Subcutaneous abdominal adipose tissue (tissue), 5 donors: ENCODE data around the gene TMEM272.

Source experiments
- H3K27ac ChIP-seq: one replicate; pipeline ENCODE4 v1.7.0; 2013; ENCODE audit warnings: low read depth, mild to moderate bottlenecking, inconsistent platforms, low read length, moderate library complexity
- H3K27me3 ChIP-seq, 5 donors: one replicate each; pipeline ENCODE4 v1.7.0; 2013; ENCODE audit warnings: low read length in 5 of 5, inconsistent platforms in 1 of 5; ENCODE audit not compliant: control insufficient read depth in 5 of 5, insufficient read depth in 4 of 5
- H3K36me3 ChIP-seq, 5 donors: one replicate each; pipeline ENCODE4 v1.7.0; 2013; ENCODE audit warnings: low read length in 5 of 5; ENCODE audit not compliant: control insufficient read depth in 5 of 5, insufficient read depth in 5 of 5
- H3K4me1 ChIP-seq, 5 donors: one replicate each; pipeline ENCODE4 v1.7.0; 2013; ENCODE audit warnings: low read length in 5 of 5, mild to moderate bottlenecking in 3 of 5, moderate library complexity in 1 of 5; ENCODE audit not compliant: control insufficient read depth in 5 of 5, insufficient read depth in 5 of 5
- H3K4me3 ChIP-seq, 5 donors: one replicate each; pipeline ENCODE4 v1.7.0; 2013; ENCODE audit warnings: low read length in 5 of 5, low read depth in 1 of 5
- H3K9ac ChIP-seq, 5 donors: one replicate each; pipeline ENCODE4 v1.7.0; 2013; ENCODE audit warnings: low read length in 5 of 5, mild to moderate bottlenecking in 4 of 5, moderate library complexity in 3 of 5
- H3K9me3 ChIP-seq, 5 donors: one replicate each; pipeline ENCODE4 v1.7.0; 2013; ENCODE audit warnings: low read length in 5 of 5; ENCODE audit not compliant: control insufficient read depth in 5 of 5
- donor health status: healthy.
- donor health status: healthy.
- donor health status: healthy.
- donor health status: healthy.
- donor health status: healthy.

TMEM272 gene

GRCh38 chr13:51818781-51819511 lies 26.0 kb downstream of the TMEM272 start:
- Histone ChIP-seq H3K9me3 (no peaks in the 10 kb centered on the region), H3K4me3 (no peak overlapping the region), H3K36me3 (no peaks in the 10 kb centered on the region), H3K27ac (no peak overlapping the region), H3K27me3 (peaks cover 0 to 11% (median 5%) of the 10 kb centered on the region in 5 donors), H3K4me1 (peaks cover 0 to 31% (median 21%) of the 10 kb centered on the region in 5 donors), H3K9ac (no peak overlapping the region)

- Histone ChIP-seq H3K27ac (no peak overlapping the region), H3K4me3 (no peak overlapping the region), H3K9ac (no peak overlapping the region), H3K27me3 (peaks cover 0 to 11% (median 5%) of the 10 kb centered on the region in 5 donors), H3K9me3 (no peaks in the 10 kb centered on the region), H3K36me3 (no peaks in the 10 kb centered on the region), H3K4me1 (peaks cover 0 to 31% (median 21%) of the 10 kb centered on the region in 5 donors)
Measured at GRCh38 chr13:51818276-51818675, 26.7 kb downstream of the TMEM272 start.

GRCh38 chr13:51817717-51818116 lies 27.3 kb downstream of the TMEM272 start:
- no peak overlapping the region for H3K27ac ChIP-seq
- peaks cover 0 to 31% (median 21%) of the 10 kb centered on the region in 5 donors for H3K4me1 ChIP-seq
- no peaks in the 10 kb centered on the region for H3K36me3 ChIP-seq
- no peak overlapping the region for H3K4me3 ChIP-seq
- H3K9ac ChIP-seq = no peak overlapping the region
- no peaks in the 10 kb centered on the region for H3K9me3 ChIP-seq
- peaks cover 0 to 11% (median 5%) of the 10 kb centered on the region in 5 donors for H3K27me3 ChIP-seq

- H3K27me3 ChIP-seq = peaks cover 0 to 11% (median 5%) of the 10 kb centered on the region in 5 donors
- H3K9ac ChIP-seq = no peak overlapping the region
Measured at GRCh38 chr13:51816604-51817249, 28.2 kb downstream of the TMEM272 start.

GRCh38 chr13:51815848-51816247 lies 29.1 kb downstream of the TMEM272 start:
- Histone ChIP-seq H3K9me3 (no peaks in the 10 kb centered on the region), H3K4me3 (no peak overlapping the region), H3K4me1 (peaks cover 0 to 27% (median 22%) of the 10 kb centered on the region in 5 donors), H3K9ac (no peak overlapping the region), H3K27ac (no peak overlapping the region), H3K27me3 (peaks cover 0 to 11% (median 5%) of the 10 kb centered on the region in 5 donors), H3K36me3 (no peaks in the 10 kb centered on the region)

More at GRCh38 chr13:51816604-51817249, 28.2 kb downstream of the TMEM272 start:
- Histone ChIP-seq H3K27ac (no peak overlapping the region), H3K4me3 (no peak overlapping the region), H3K36me3 (no peaks in the 10 kb centered on the region), H3K9me3 (no peaks in the 10 kb centered on the region), H3K4me1 (peaks cover 0 to 27% (median 22%) of the 10 kb centered on the region in 5 donors)

- Histone ChIP-seq H3K9ac (peak overlapping the region in 2 of 5 donors; percentile 31 to 50), H3K27me3 (peaks cover 0 to 11% (median 5%) of the 10 kb centered on the region in 5 donors), H3K27ac (no peak overlapping the region), H3K36me3 (no peaks in the 10 kb centered on the region), H3K9me3 (no peaks in the 10 kb centered on the region), H3K4me1 (peaks cover 0 to 27% (median 22%) of the 10 kb centered on the region in 5 donors), H3K4me3 (peak overlapping the region; percentile 37 to 69 (median 56))
Measured at GRCh38 chr13:51814825-51815650, 29.9 kb downstream of the TMEM272 start.

GRCh38 chr13:51814071-51814470 lies 30.9 kb downstream of the TMEM272 start:
- no peaks in the 10 kb centered on the region for H3K9me3 ChIP-seq
- H3K36me3 ChIP-seq = no peaks in the 10 kb centered on the region
- no peak overlapping the region for H3K9ac ChIP-seq
- H3K4me1 ChIP-seq = peaks cover 0 to 22% (median 16%) of the 10 kb centered on the region in 5 donors
- no peak overlapping the region for H3K27ac ChIP-seq
- no peak overlapping the region for H3K4me3 ChIP-seq
- peaks cover 0 to 11% (median 5%) of the 10 kb centered on the region in 5 donors for H3K27me3 ChIP-seq

GRCh38 chr13:51811920-51812451 lies 33.0 kb downstream of the TMEM272 start:
- H3K27ac ChIP-seq = no peak overlapping the region

GRCh38 chr13:51811046-51811445 lies 33.9 kb downstream of the TMEM272 start:
- Histone ChIP-seq H3K36me3 (no peaks in the 10 kb centered on the region), H3K27ac (no peak overlapping the region), H3K9me3 (no peaks in the 10 kb centered on the region), H3K9ac (no peak overlapping the region), H3K4me3 (no peak overlapping the region), H3K4me1 (peaks cover 0 to 23% (median 16%) of the 10 kb centered on the region in 5 donors), H3K27me3 (peaks cover 0 to 3% (median 0%) of the 10 kb centered on the region in 5 donors)

More at GRCh38 chr13:51811920-51812451, 33.0 kb downstream of the TMEM272 start:
- H3K4me3 ChIP-seq = no peak overlapping the region
- H3K4me1 ChIP-seq = peaks cover 0 to 18% (median 13%) of the 10 kb centered on the region in 5 donors
- no peaks in the 10 kb centered on the region for H3K36me3 ChIP-seq
- no peak overlapping the region for H3K9ac ChIP-seq
- peaks cover 0 to 11% (median 5%) of the 10 kb centered on the region in 5 donors for H3K27me3 ChIP-seq
- H3K9me3 ChIP-seq = no peaks in the 10 kb centered on the region
